HG03460 (cell line): ENCODE data around the gene CCNY.
"Not testable (repeated sequence)": the region's sequence is repeated elsewhere in the genome, so short reads cannot be mapped to it uniquely, and the experiment has no call there.

Experiments
- ATAC-seq: cut with Tn5 transposase; IDR thresholded peaks from one replicate; pipeline ENCODE4 v1.9.1; 2021; ENCODE audit not compliant: unreplicated experiment

CCNY gene

GRCh38 chr10:35336084-35336831 lies at the start of gene CCNY:
CCNY (plus strand) TSS chr10:35336509; CDS start chr10:35337054, 545 bp downstream.
- peak; percentile 54 for ATAC-seq

GRCh38 chr10:35289198-35289597 lies 47.1 kb upstream of the CCNY start:
- ATAC-seq, result no peak

GRCh38 chr10:35294506-35294905 lies 41.8 kb upstream of the CCNY start:
- ATAC-seq, result no peak

- ATAC-seq, result no peak
Observed at GRCh38 chr10:35299016-35299415, 37.3 kb upstream of the CCNY start.

GRCh38 chr10:35300063-35300699 lies 36.1 kb upstream of the CCNY start:
- ATAC-seq, result peak; percentile 98

- no peak for ATAC-seq
Observed at GRCh38 chr10:35304649-35305048, 31.7 kb upstream of the CCNY start.

GRCh38 chr10:35306852-35307251 lies 29.5 kb upstream of the CCNY start:
- no peak for ATAC-seq

- no peak for ATAC-seq
Observed at GRCh38 chr10:35307297-35307696, 29.0 kb upstream of the CCNY start.

GRCh38 chr10:35308809-35309208 lies 27.5 kb upstream of the CCNY start:
- ATAC-seq, result no peak

GRCh38 chr10:35314142-35314541 lies 22.2 kb upstream of the CCNY start:
- ATAC-seq, result not testable (repeated sequence)

GRCh38 chr10:35315235-35315634 lies 21.1 kb upstream of the CCNY start:
- not testable (repeated sequence) for ATAC-seq

- ATAC-seq, result peak; percentile 52
Observed at GRCh38 chr10:35316218-35316967, 19.9 kb upstream of the CCNY start.

GRCh38 chr10:35318551-35318950 lies 17.8 kb upstream of the CCNY start:
- ATAC-seq, result no peak

- no peak for ATAC-seq
Observed at GRCh38 chr10:35320341-35320740, 16.0 kb upstream of the CCNY start.

GRCh38 chr10:35322636-35323035 lies 13.7 kb upstream of the CCNY start:
- no peak for ATAC-seq

GRCh38 chr10:35324196-35324595 lies 12.1 kb upstream of the CCNY start:
- ATAC-seq, result no peak

- no peak for ATAC-seq
Observed at GRCh38 chr10:35326466-35327235, 9.7 kb upstream of the CCNY start.

- ATAC-seq, result no peak
Observed at GRCh38 chr10:35327790-35328403, 8.4 kb upstream of the CCNY start.

GRCh38 chr10:35328404-35329037 lies 7.8 kb upstream of the CCNY start:
- ATAC-seq, result no peak

GRCh38 chr10:35329520-35329919 lies 6.8 kb upstream of the CCNY start:
- no peak for ATAC-seq
